GM19324 (cell line): ENCODE data around the gene CDX1.

Source experiments
- ATAC-seq: cut with Tn5 transposase; IDR thresholded peaks from one replicate; pipeline ENCODE4 v1.9.1; 2021; ENCODE audit warnings: mild to moderate bottlenecking, moderate library complexity; ENCODE audit not compliant: unreplicated experiment, low FRiP score

The CDX1 gene

GRCh38 chr5:150161242-150162141, 5.1 kb upstream of the CDX1 start:
- peak; percentile 59 for ATAC-seq

DNA sequence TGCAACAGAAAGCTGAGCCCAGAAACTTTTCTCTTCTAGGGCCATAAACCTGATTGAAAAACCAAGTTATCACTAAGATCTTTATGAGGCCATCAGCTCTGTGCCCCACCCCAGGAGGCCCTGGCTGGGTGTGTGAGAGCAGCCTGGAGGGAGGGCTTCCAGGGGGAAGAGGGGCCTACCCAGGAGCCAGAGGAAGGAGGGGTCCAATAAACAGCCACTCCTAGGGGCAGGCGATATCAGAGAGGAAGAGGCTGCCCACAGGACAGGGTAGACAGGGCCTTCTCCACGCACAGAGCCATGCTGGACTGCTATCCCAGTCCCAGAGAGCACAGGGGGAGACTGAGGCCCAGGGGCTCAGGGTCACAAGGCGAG, 4.5 kb upstream of the CDX1 start:
- no peak for ATAC-seq

DNA sequence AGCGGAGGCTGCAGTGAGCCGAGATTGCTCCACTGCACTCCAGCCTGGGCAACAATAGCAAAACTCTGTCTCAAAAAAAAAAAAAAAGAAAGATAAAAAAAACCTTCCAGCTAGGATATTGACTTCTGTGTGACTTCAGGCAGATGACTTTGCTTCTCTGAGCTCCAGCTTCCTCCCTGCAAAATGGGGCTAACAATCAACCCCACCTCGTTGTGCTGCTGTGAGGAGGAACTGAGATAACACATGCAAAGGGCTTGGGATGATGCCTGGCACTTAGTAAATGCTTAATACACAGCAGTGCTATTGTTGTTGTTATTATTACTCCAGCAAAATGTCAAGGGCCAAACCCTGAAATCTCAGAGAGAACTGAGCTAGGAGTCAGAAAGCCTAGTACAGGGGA, 3.5 kb upstream of the CDX1 start:
- no peak for ATAC-seq

DNA sequence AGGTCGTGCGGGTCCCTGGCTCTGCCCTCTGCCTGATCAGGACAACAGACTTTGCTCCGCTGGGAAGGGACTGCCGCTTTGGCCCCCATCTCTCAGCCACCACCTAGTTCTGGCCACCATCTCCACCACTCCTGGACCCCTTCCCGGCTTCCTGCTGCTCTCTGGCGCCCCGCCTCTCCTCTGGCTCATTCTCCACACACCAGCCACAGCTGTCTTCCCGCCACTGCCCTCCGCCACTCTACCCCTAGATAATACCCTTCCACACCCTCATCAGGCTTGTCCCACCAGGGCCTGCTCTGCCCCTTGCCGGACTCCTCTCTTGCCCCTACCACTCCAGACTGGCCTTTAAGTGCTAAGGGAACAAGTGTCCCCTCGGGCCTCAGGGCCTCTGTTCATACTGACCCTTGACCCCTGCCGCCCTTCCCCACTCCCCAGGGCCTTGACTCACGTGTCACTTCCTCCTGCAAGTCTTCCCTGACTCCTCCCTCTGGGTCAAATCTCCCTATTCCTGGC, 3.0 kb upstream of the CDX1 start:
- no peak for ATAC-seq

GRCh38 chr5:150164211-150164980, 2.2 kb upstream of the CDX1 start:
- no peak for ATAC-seq

GRCh38 chr5:150166037-150166649, 435 bp upstream of the CDX1 start:
- no peak for ATAC-seq

DNA sequence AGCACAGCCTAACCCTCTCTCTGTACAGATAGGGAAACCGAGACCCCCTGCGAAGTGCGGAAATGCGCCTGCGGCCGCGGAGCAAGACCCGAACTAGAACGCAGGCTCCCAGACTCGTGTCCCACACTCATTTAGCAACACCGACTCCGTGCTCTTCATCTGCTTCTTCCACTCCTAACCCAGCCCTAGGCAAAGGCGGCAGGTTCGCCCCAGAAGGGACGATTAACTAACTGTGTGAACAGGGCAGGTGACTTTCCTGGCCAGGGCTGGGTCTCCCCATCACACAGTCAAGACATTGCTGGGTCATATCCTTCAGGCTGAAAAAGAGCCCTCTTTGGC, 903 bp downstream of the CDX1 start:
- no peak for ATAC-seq

DNA sequence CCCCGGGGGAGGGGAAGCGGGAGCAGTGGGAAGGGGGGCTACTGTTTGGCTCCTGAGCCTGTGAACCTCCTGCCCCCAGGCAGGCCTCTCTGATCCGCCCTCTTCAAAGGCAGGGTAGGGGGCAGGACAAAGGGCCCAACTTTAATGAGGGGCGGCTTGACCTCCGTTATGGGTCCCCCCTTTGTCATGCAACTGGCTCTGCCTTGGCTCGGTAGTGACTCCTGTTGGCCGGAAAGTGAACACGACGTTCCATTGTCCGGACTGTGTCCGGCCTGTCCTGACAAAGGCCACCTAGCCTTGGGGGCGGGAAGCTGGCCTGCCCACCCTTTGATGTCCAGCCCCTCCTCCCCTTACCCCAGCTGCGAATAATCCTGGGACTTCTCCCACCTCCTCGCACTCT, 1.3 kb downstream of the CDX1 start:
- ATAC-seq, result no peak

- no peak for ATAC-seq
Measured at GRCh38 chr5:150168864-150169263, 2.3 kb downstream of the CDX1 start.

- ATAC-seq, result no peak
Measured at GRCh38 chr5:150172145-150172544, 5.6 kb downstream of the CDX1 start.

DNA sequence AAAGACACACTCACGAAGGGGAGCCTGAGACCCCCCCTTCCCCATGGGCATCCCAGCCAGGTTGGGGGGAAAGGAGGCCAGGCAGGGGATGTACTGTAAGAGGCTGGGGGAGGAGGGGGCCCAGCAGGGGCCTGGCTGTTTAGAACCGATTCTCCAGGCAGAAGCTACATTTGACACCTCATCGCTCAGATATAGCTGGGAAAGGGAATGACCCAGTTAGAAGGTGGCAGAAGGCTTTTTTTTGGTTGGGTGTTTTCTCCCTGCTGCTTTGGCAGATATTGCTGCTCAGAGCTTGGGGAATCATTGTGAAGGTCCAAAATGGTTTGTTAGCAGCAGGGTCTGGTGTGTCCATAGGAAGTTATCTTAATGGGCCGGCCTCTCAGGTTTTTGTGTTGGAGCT, 6.0 kb downstream of the CDX1 start:
- no peak for ATAC-seq

GRCh38 chr5:150173161-150173560, 6.6 kb downstream of the CDX1 start:
- ATAC-seq, result no peak

GRCh38 chr5:150174285-150174684, 7.7 kb downstream of the CDX1 start:
- no peak for ATAC-seq

DNA sequence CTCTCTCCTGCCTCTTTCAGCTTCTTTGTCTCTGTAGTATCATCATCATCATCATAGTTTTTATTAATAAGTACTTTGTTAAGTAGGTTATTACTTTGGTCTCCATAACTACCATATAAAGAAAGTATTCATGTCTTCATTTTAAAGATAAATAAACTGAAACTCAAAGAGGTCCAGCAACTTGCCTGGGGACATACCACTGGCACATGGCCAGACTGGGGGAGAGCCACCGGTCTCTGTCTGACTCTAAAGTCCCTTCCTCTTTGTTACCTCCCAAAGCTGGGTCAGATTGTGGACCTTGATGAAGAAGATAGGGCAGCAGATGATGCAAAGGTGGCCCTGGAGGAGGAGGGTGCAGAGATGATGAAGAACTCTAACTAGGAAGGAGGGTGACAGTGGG, 8.5 kb downstream of the CDX1 start:
- no peak for ATAC-seq

GRCh38 chr5:150175536-150175935, 9.0 kb downstream of the CDX1 start:
- no peak for ATAC-seq

DNA sequence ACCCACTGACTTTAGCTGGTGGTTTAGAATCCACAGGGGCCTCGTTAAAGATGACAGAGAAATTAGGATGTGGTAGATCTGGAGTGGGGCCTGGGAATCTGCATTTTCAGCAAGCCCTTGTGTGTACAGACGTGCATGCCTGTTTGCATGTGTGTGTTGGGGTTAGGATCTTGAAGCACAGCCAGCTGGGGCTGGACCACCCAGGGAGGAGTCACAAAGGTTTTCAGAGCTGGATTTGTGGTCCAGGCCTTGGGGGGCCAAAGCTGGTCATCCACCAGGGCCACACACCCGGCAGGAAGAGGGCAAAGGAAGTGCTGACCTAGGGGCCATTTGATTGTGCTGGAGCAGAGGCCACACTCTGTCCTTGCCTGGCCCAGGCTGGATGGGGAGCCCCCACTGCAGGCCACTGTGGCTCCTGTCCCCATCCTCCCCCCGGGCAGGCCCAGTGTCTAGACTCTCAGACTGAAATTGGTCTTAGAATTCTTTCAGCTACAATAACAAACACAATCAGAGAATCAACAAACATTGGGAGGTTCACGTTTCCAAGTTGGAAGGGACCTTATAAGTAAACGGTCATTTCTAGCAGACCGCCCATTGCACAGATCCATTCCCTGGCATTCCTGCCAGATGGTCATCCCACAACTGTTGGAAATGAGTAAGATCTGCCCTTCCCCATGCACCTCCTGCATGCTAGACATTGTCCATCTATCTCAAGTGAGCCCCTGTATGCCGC, 10.3 kb downstream of the CDX1 start:
- no peak for ATAC-seq

DNA sequence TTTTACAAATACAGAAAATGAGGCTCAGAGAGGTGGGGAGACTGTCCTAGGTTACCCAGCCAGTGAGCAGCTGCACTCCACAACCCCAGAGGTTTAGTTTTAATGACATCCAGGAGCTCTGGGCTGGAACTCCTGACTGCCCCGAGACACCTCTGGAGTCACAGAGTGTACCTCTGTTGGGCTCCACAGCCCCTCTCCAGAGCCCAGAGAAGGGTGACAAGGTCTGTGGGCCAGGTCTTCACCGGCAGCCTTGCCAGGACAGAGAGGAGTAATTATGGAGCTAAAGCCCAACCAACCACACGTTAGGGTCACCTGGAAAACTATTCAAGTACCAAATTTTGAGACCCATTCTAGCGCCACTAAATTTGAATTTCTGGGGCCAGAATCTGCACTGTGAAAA, 11.1 kb downstream of the CDX1 start:
- no peak for ATAC-seq

GRCh38 chr5:150178262-150178661, 11.7 kb downstream of the CDX1 start:
- no peak for ATAC-seq

GRCh38 chr5:150179019-150179620, 12.5 kb downstream of the CDX1 start:
- ATAC-seq, result no peak
